ENCODE measurements around the gene XYLB.

The XYLB gene

GRCh38 chr3:38311941-38312340 lies 34.6 kb upstream of the XYLB start:
- Histone ChIP-seq H3K9ac (no peak overlapping the region), H3K4me1 (ENCODE audit: low read depth, poor library complexity, severe bottlenecking) (no peaks in the 10 kb centered on the region), H3K4me3 (IDR thresholded peaks at IDR 0.05; ENCODE audit: insufficient read depth, low read depth, low read length) (no peak overlapping the region), H3K36me3 (ENCODE audit: insufficient read depth) (no peaks in the 10 kb centered on the region), H4K20me1 (ENCODE audit: insufficient read depth) (no peaks in the 10 kb centered on the region), H3K27ac (no peak overlapping the region), H3K79me2 (ENCODE audit: insufficient read depth, low read depth) (no peaks in the 10 kb centered on the region), H3K27me3 (ENCODE audit: insufficient read depth, low read depth) (no peaks in the 10 kb centered on the region), H2AFZ (ENCODE audit: low read depth) (no peak overlapping the region), H3K4me2 (no peak overlapping the region)
- TF ChIP-seq CTCF (conservative IDR thresholded peaks at IDR 0.05; ENCODE audit: low read depth, low read length): no peak

- no peak overlapping the region for H3K4me2 ChIP-seq
- no peaks in the 10 kb centered on the region for H3K27me3 ChIP-seq (ENCODE audit: insufficient read depth, low read depth)
- H3K4me3 ChIP-seq (IDR thresholded peaks at IDR 0.05; ENCODE audit: insufficient read depth, low read depth, low read length): no peak overlapping the region
- no peaks in the 10 kb centered on the region for H3K4me1 ChIP-seq (ENCODE audit: low read depth, poor library complexity, severe bottlenecking)
- no peak overlapping the region for H3K9ac ChIP-seq
- no peaks in the 10 kb centered on the region for H3K36me3 ChIP-seq (ENCODE audit: insufficient read depth)
- no peak for TF ChIP-seq CTCF (conservative IDR thresholded peaks at IDR 0.05; ENCODE audit: low read depth, low read length)
- no peak overlapping the region for H3K27ac ChIP-seq
- no peaks in the 10 kb centered on the region for H3K79me2 ChIP-seq (ENCODE audit: insufficient read depth, low read depth)
- H2AFZ ChIP-seq (ENCODE audit: low read depth): no peak overlapping the region
- no peaks in the 10 kb centered on the region for H4K20me1 ChIP-seq (ENCODE audit: insufficient read depth)
Measured at GRCh38 chr3:38312356-38312755, 34.2 kb upstream of the XYLB start.

GRCh38 chr3:38313263-38313662 lies 33.3 kb upstream of the XYLB start:
- Histone ChIP-seq H3K4me3 (IDR thresholded peaks at IDR 0.05; ENCODE audit: insufficient read depth, low read depth, low read length) (no peak overlapping the region), H4K20me1 (ENCODE audit: insufficient read depth) (no peaks in the 10 kb centered on the region), H3K36me3 (ENCODE audit: insufficient read depth) (no peaks in the 10 kb centered on the region), H3K4me1 (ENCODE audit: low read depth, poor library complexity, severe bottlenecking) (no peaks in the 10 kb centered on the region), H2AFZ (ENCODE audit: low read depth) (no peak overlapping the region), H3K27me3 (ENCODE audit: insufficient read depth, low read depth) (no peaks in the 10 kb centered on the region), H3K27ac (no peak overlapping the region), H3K79me2 (ENCODE audit: insufficient read depth, low read depth) (no peaks in the 10 kb centered on the region), H3K4me2 (no peak overlapping the region), H3K9ac (no peak overlapping the region)
- no peak for TF ChIP-seq CTCF (conservative IDR thresholded peaks at IDR 0.05; ENCODE audit: low read depth, low read length)

DNA sequence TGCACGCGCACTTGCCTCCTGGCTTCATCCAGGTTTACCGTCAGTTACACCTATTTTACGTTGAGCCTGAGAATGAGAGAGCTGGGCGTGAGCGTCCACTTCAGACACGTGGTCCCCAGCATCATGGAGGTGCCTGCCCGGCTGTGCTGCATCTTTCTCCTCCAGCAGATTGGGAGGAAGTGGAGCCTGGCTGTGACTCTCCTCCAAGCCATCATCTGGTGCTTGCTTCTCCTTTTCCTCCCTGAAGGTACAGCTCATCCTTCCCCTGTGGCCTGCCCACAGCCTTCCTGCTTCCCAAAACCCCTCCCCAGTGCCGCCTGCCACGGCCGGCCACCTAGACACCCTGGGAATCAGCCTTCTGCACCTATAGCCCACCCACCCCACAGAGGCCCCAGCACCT lies 32.9 kb upstream of the XYLB start:
- no peak for TF ChIP-seq CTCF (conservative IDR thresholded peaks at IDR 0.05; ENCODE audit: low read depth, low read length)
- H3K36me3 ChIP-seq (ENCODE audit: insufficient read depth): no peaks in the 10 kb centered on the region
- no peak overlapping the region for H3K27ac ChIP-seq
- no peaks in the 10 kb centered on the region for H3K79me2 ChIP-seq (ENCODE audit: insufficient read depth, low read depth)
- no peak overlapping the region for H3K4me3 ChIP-seq (IDR thresholded peaks at IDR 0.05; ENCODE audit: insufficient read depth, low read depth, low read length)
- H3K4me1 ChIP-seq (ENCODE audit: low read depth, poor library complexity, severe bottlenecking): no peaks in the 10 kb centered on the region
- H3K4me2 ChIP-seq: no peak overlapping the region
- H3K9ac ChIP-seq: no peak overlapping the region
- H2AFZ ChIP-seq (ENCODE audit: low read depth): no peak overlapping the region
- H3K27me3 ChIP-seq (ENCODE audit: insufficient read depth, low read depth): no peaks in the 10 kb centered on the region
- H4K20me1 ChIP-seq (ENCODE audit: insufficient read depth): no peaks in the 10 kb centered on the region

All from KMS-11 (cell line).